Measurements from ENCODE around the gene MLXIPL.

MLXIPL gene, protein sequence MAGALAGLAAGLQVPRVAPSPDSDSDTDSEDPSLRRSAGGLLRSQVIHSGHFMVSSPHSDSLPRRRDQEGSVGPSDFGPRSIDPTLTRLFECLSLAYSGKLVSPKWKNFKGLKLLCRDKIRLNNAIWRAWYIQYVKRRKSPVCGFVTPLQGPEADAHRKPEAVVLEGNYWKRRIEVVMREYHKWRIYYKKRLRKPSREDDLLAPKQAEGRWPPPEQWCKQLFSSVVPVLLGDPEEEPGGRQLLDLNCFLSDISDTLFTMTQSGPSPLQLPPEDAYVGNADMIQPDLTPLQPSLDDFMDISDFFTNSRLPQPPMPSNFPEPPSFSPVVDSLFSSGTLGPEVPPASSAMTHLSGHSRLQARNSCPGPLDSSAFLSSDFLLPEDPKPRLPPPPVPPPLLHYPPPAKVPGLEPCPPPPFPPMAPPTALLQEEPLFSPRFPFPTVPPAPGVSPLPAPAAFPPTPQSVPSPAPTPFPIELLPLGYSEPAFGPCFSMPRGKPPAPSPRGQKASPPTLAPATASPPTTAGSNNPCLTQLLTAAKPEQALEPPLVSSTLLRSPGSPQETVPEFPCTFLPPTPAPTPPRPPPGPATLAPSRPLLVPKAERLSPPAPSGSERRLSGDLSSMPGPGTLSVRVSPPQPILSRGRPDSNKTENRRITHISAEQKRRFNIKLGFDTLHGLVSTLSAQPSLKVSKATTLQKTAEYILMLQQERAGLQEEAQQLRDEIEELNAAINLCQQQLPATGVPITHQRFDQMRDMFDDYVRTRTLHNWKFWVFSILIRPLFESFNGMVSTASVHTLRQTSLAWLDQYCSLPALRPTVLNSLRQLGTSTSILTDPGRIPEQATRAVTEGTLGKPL

GRCh38 chr7:73623798-73624668 is at the start of gene MLXIPL:
Gene MLXIPL (minus strand): TSS chr7:73624522. CDS start chr7:73624492, 30 bp downstream.
- TF ChIP-seq ZFP3 (CRISPR knock-in tag; IDR thresholded peaks at IDR 0.05): 0 out of 2 replicates have a peak, but pooled peaks have one; percentile 20
- no peak for TF ChIP-seq ZC3H10 (CRISPR knock-in tag; IDR thresholded peaks at IDR 0.05)
- TF ChIP-seq SNAI2 (CRISPR knock-in tag; IDR thresholded peaks at IDR 0.05): no peak
- TF ChIP-seq POU6F1 (CRISPR knock-in tag; IDR thresholded peaks at IDR 0.05; ENCODE audit: borderline replicate concordance, low read depth): no peak
- TF ChIP-seq TSHZ2 (CRISPR knock-in tag; IDR thresholded peaks at IDR 0.05): peak; percentile 22; the same call in 1 of the 2 replicates
- ATAC-seq: peak; percentile 87

DNA sequence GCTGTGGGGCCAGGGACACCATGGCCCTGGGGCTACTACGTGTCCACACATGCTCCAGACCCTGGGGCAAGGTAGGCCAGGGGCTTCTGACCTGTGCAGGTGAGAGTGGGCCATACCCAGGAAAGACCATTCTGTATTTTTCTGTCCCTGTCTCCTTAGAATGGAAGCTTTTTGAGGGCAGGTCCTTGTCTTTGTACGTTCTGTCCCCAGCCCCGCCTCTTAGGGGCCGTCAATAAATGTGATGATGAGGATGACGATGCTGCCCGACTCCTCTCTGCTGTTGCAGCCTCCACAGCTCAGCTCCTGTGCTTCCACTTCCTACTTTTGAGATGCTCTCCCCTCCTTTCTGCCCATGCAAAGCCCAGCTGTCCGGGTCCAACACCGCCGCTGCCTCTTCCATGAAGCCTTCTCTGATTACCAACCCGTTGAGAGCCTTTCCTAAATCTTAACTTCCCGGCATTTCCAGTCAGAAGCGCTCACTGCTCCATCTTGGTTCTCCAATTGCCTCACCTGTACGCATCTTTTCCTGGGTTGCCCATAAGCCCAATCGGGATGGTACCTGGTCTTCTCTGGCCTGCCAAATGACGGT is 47.6 kb upstream of the MLXIPL start:
- no peak for TF ChIP-seq POU6F1 (CRISPR knock-in tag; IDR thresholded peaks at IDR 0.05; ENCODE audit: borderline replicate concordance, low read depth)
- no peak for ATAC-seq

- no peak for TF ChIP-seq CSDC2 (CRISPR knock-in tag; IDR thresholded peaks at IDR 0.05)
- TF ChIP-seq POU6F1 (CRISPR knock-in tag; IDR thresholded peaks at IDR 0.05; ENCODE audit: borderline replicate concordance, low read depth): no peak
- TF ChIP-seq ESRRG (CRISPR knock-in tag; IDR thresholded peaks at IDR 0.05): no peak
- TF ChIP-seq ZNF70 (CRISPR knock-in tag; IDR thresholded peaks at IDR 0.05): no peak
- TF ChIP-seq ZFP30 (CRISPR knock-in tag; IDR thresholded peaks at IDR 0.05): no peak
- no peak for TF ChIP-seq BACH2 (CRISPR knock-in tag; IDR thresholded peaks at IDR 0.05; ENCODE audit: borderline replicate concordance)
- no peak for TF ChIP-seq OSR1 (CRISPR knock-in tag; IDR thresholded peaks at IDR 0.05)
- TF ChIP-seq SNAI2 (CRISPR knock-in tag; IDR thresholded peaks at IDR 0.05): no peak
- TF ChIP-seq ISL1 (CRISPR knock-in tag; IDR thresholded peaks at IDR 0.05): no peak
- ATAC-seq: no peak
Observed at GRCh38 chr7:73671322-73671661, 47.0 kb upstream of the MLXIPL start.

GRCh38 chr7:73669858-73670385 is 45.6 kb upstream of the MLXIPL start:
- ATAC-seq: no peak
- TF ChIP-seq TCF4 (CRISPR knock-in tag; IDR thresholded peaks at IDR 0.05; ENCODE audit: borderline replicate concordance): no peak
- no peak for TF ChIP-seq ZFP3 (CRISPR knock-in tag; IDR thresholded peaks at IDR 0.05)
- no peak for TF ChIP-seq GLIS3 (CRISPR knock-in tag; IDR thresholded peaks at IDR 0.05)
- no peak for TF ChIP-seq PATZ1 (CRISPR knock-in tag; IDR thresholded peaks at IDR 0.05; ENCODE audit: borderline replicate concordance)
- TF ChIP-seq, protein P1, sequence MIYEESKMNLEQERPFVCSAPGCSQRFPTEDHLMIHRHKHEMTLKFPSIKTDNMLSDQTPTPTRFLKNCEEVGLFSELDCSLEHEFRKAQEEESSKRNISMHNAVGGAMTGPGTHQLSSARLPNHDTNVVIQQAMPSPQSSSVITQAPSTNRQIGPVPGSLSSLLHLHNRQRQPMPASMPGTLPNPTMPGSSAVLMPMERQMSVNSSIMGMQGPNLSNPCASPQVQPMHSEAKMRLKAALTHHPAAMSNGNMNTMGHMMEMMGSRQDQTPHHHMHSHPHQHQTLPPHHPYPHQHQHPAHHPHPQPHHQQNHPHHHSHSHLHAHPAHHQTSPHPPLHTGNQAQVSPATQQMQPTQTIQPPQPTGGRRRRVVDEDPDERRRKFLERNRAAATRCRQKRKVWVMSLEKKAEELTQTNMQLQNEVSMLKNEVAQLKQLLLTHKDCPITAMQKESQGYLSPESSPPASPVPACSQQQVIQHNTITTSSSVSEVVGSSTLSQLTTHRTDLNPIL (CRISPR knock-in tag; IDR thresholded peaks at IDR 0.05; ENCODE audit: low read depth): no peak
- TF ChIP-seq ARNTL (CRISPR knock-in tag; IDR thresholded peaks at IDR 0.05; ENCODE audit: borderline replicate concordance, low read depth): no peak
- no peak for TF ChIP-seq ISL1 (CRISPR knock-in tag; IDR thresholded peaks at IDR 0.05)
- no peak for TF ChIP-seq RARB (CRISPR knock-in tag; IDR thresholded peaks at IDR 0.05)
- no peak for TF ChIP-seq OSR1 (CRISPR knock-in tag; IDR thresholded peaks at IDR 0.05)
- no peak for TF ChIP-seq POU6F1 (CRISPR knock-in tag; IDR thresholded peaks at IDR 0.05; ENCODE audit: borderline replicate concordance, low read depth)
